ENCODE results near the gene TMEM144. TPM values are rescaled to one million over a fixed set of nuclear protein-coding genes. Genes with fewer than 3 reads are reported as not detected.

Gene TMEM144
- polyA plus RNA-seq, 1 donor from 2014 or later, result 2.8 TPM

DNA sequence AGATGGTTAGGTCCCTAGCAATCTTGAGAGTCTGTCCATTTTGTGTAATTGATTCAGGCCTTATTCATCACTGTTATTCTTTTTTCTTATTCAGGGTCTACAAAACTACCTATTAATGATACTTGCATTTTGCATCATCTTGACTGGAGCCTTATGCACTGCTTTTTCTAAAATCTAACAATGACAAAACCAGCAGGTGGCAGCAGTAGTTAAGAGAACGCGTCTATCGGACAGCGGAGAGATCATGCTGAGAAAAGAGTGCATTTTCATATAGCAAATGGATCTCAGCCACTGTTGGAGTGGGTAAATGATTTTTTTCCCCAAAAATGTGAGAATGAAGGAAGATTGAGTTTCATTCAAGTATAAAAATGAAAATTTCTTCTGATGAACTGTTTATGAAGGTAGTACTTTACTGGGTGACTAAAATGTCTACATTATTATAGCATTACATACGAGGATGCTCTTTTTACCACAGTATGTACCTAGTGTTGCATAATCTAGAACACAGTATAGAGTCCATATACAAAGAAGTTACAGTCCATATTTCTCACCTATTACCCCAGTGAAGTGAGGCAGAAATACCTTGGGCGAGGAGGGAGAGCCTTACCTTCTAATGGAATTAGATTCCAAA, 43.2 kb downstream of the TMEM144 start:
- H2AFZ ChIP-seq (ENCODE audit: low read depth, low read length), result peak overlapping the region; percentile 6
- no peaks in the 10 kb centered on the region for H3K9me2 ChIP-seq (ENCODE audit: insufficient read depth, low read length)
- H3K4me2 ChIP-seq (ENCODE audit: low read length), result no peak overlapping the region
- H3K27me3 ChIP-seq (ENCODE audit: insufficient read depth, low read depth, low read length), result no peaks in the 10 kb centered on the region
- H3K9ac ChIP-seq (ENCODE audit: low read length), result no peak overlapping the region
- peak overlapping the region; percentile 51 for H3K27ac ChIP-seq (ENCODE audit: low read length)
- no peaks in the 10 kb centered on the region for H3K36me3 ChIP-seq (ENCODE audit: insufficient read depth, low read length)
- no peaks in the 10 kb centered on the region for H3F3A ChIP-seq (ENCODE audit: insufficient read depth, low read length, poor library complexity, severe bottlenecking)
- H4K20me1 ChIP-seq (ENCODE audit: insufficient read depth), result no peaks in the 10 kb centered on the region
- no peak overlapping the region for H3K4me3 ChIP-seq (ENCODE audit: low read length)
- no peaks in the 10 kb centered on the region for H3K79me2 ChIP-seq (replicated peaks; ENCODE audit: insufficient read depth, low read length)
- TF ChIP-seq RAD21 (conservative IDR thresholded peaks at IDR 0.05) (peak; percentile 76), TAF1 (IDR thresholded peaks at IDR 0.05; ENCODE audit: low read depth) (no peak), POLR2AphosphoS5 (IDR thresholded peaks at IDR 0.05) (peak; percentile 22), SMC3 (conservative IDR thresholded peaks at IDR 0.05; ENCODE audit: poor library complexity) (peak; percentile 81), EZH2 (IDR thresholded peaks at IDR 0.05; ENCODE audit: borderline replicate concordance, insufficient read depth, low read length, poor library complexity, severe bottlenecking) (no peak), EP300 (conservative IDR thresholded peaks at IDR 0.05; ENCODE audit: poor library complexity, severe bottlenecking) (no peak), MXI1 (conservative IDR thresholded peaks at IDR 0.05; ENCODE audit: poor library complexity, severe bottlenecking) (no peak)
- TF ChIP-seq, protein P1, sequence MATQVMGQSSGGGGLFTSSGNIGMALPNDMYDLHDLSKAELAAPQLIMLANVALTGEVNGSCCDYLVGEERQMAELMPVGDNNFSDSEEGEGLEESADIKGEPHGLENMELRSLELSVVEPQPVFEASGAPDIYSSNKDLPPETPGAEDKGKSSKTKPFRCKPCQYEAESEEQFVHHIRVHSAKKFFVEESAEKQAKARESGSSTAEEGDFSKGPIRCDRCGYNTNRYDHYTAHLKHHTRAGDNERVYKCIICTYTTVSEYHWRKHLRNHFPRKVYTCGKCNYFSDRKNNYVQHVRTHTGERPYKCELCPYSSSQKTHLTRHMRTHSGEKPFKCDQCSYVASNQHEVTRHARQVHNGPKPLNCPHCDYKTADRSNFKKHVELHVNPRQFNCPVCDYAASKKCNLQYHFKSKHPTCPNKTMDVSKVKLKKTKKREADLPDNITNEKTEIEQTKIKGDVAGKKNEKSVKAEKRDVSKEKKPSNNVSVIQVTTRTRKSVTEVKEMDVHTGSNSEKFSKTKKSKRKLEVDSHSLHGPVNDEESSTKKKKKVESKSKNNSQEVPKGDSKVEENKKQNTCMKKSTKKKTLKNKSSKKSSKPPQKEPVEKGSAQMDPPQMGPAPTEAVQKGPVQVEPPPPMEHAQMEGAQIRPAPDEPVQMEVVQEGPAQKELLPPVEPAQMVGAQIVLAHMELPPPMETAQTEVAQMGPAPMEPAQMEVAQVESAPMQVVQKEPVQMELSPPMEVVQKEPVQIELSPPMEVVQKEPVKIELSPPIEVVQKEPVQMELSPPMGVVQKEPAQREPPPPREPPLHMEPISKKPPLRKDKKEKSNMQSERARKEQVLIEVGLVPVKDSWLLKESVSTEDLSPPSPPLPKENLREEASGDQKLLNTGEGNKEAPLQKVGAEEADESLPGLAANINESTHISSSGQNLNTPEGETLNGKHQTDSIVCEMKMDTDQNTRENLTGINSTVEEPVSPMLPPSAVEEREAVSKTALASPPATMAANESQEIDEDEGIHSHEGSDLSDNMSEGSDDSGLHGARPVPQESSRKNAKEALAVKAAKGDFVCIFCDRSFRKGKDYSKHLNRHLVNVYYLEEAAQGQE (IDR thresholded peaks at IDR 0.05; ENCODE audit: borderline replicate concordance), result no peak
- TF ChIP-seq, protein P2, sequence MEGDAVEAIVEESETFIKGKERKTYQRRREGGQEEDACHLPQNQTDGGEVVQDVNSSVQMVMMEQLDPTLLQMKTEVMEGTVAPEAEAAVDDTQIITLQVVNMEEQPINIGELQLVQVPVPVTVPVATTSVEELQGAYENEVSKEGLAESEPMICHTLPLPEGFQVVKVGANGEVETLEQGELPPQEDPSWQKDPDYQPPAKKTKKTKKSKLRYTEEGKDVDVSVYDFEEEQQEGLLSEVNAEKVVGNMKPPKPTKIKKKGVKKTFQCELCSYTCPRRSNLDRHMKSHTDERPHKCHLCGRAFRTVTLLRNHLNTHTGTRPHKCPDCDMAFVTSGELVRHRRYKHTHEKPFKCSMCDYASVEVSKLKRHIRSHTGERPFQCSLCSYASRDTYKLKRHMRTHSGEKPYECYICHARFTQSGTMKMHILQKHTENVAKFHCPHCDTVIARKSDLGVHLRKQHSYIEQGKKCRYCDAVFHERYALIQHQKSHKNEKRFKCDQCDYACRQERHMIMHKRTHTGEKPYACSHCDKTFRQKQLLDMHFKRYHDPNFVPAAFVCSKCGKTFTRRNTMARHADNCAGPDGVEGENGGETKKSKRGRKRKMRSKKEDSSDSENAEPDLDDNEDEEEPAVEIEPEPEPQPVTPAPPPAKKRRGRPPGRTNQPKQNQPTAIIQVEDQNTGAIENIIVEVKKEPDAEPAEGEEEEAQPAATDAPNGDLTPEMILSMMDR (IDR thresholded peaks at IDR 0.05; ENCODE audit: poor library complexity, severe bottlenecking), result peak; percentile 82
- no peaks in the 10 kb centered on the region for H3K9me3 ChIP-seq (ENCODE audit: low read length)

DNA sequence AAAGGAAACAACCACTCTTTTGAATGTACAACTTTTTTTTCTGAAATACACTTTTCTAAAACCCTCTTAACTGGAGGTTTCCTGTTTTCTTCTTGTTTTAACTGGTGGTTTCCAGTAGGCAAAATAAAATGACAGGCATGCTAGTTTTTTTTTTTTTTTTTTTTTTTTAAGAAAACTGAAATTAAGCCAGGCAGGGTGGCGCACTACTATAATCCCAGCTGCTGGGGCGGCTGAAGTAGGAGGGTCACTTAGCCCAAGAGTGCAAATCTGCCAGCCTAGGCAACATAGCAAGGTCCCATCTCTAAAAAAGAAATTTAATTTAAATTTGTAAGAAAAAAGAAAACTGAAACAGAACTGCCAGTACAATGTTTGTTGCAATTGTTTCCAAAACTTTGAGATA, 44.0 kb downstream of the TMEM144 start:
- H4K20me1 ChIP-seq (ENCODE audit: insufficient read depth), result no peaks in the 10 kb centered on the region
- H3F3A ChIP-seq (ENCODE audit: insufficient read depth, low read length, poor library complexity, severe bottlenecking), result no peaks in the 10 kb centered on the region
- H3K4me2 ChIP-seq (ENCODE audit: low read length), result no peak overlapping the region
- H3K79me2 ChIP-seq (replicated peaks; ENCODE audit: insufficient read depth, low read length), result no peaks in the 10 kb centered on the region
- no peak overlapping the region for H3K9ac ChIP-seq (ENCODE audit: low read length)
- H3K27ac ChIP-seq (ENCODE audit: low read length), result no peak overlapping the region
- H2AFZ ChIP-seq (ENCODE audit: low read depth, low read length), result no peak overlapping the region
- no peaks in the 10 kb centered on the region for H3K9me2 ChIP-seq (ENCODE audit: insufficient read depth, low read length)
- H3K27me3 ChIP-seq (ENCODE audit: insufficient read depth, low read depth, low read length), result no peaks in the 10 kb centered on the region
- TF ChIP-seq POLR2AphosphoS5 (IDR thresholded peaks at IDR 0.05) (no peak), RAD21 (conservative IDR thresholded peaks at IDR 0.05) (no peak), EP300 (conservative IDR thresholded peaks at IDR 0.05; ENCODE audit: poor library complexity, severe bottlenecking) (no peak), TAF1 (IDR thresholded peaks at IDR 0.05; ENCODE audit: low read depth) (no peak), EZH2 (IDR thresholded peaks at IDR 0.05; ENCODE audit: borderline replicate concordance, insufficient read depth, low read length, poor library complexity, severe bottlenecking) (no peak), SMC3 (conservative IDR thresholded peaks at IDR 0.05; ENCODE audit: poor library complexity) (no peak), MXI1 (conservative IDR thresholded peaks at IDR 0.05; ENCODE audit: poor library complexity, severe bottlenecking) (no peak)
- TF ChIP-seq, protein P2 (IDR thresholded peaks at IDR 0.05; ENCODE audit: poor library complexity, severe bottlenecking), result no peak
- TF ChIP-seq, protein P1 (IDR thresholded peaks at IDR 0.05; ENCODE audit: borderline replicate concordance), result no peak
- H3K9me3 ChIP-seq (ENCODE audit: low read length), result no peaks in the 10 kb centered on the region
- no peak overlapping the region for H3K4me3 ChIP-seq (ENCODE audit: low read length)
- H3K36me3 ChIP-seq (ENCODE audit: insufficient read depth, low read length), result no peaks in the 10 kb centered on the region
